Kidney capillary endothelial cell (primary cell): Measurements from ENCODE around the gene PLPPR2.
A peak's percentile ranks its signal among the peaks of the same experiment; 100 is the strongest.
"Not testable (repeated sequence)": the region's sequence is repeated elsewhere in the genome, so short reads cannot be mapped to it uniquely, and the experiment has no call there.

ENCODE experiments used
- DNase-seq: peaks from one replicate; pipeline ENCODE4 v3.0.0-alpha.2; 2018; ENCODE audit warnings: low spot score

The PLPPR2 gene

DNA sequence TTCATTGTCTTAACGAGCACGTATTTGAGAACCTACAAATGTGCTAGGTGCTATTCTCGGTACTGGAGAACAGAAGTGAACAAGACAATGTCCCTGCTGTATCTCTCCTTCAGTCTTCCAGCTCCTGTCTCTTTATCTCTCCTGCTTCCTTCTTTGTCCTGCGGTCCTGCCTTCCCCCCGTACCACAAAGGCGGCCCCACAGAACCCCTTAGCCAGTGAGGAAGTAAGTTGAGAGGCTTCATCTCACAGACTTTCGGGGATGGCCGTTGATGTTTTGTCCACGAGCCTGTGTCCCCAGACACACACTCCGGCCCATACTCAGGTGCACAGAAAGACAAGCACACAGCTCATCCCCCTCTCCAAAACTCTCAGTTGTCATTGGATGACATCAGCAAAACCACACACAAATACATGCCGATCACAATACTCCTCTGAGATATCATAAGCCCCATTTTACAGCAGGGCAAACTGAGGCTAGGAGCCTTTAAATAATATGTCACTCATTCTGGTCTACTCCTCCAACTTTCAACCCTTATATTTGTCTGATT, 18.7 kb downstream of the PLPPR2 start:
- no peak for DNase-seq

GRCh38 chr19:11374433-11375142, 19.4 kb downstream of the PLPPR2 start, which contains the start of gene SWSAP1:
SWSAP1 (plus strand) TSS chr19:11374666; CDS start chr19:11374681, 15 bp downstream.
- peak; percentile 99 for DNase-seq

GRCh38 chr19:11375143-11375948, 20.1 kb downstream of the PLPPR2 start:
- no peak for DNase-seq

DNA sequence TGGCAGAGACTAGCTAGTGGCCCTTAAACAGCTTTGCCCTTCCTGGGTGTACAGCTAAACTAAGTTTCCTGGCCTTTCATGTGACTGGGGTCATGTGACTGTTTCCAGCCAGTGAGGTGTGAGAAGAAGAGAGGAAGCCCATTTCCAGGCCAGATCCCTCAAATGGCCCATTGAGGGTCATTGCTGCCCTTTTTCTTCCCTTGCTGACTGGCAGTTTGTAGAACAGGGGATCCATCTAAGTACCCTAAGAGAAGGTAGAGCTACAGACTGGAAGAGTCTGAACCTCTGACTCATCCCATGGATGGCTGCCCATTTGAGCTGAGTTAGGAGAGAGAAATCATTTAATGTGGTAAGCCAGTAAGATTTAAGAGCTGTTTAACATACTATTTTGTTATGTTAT, 22.0 kb downstream of the PLPPR2 start:
- DNase-seq = peak; percentile 35

- no peak for DNase-seq
These were observed 22.5 kb downstream of the PLPPR2 start for GRCh38 chr19:11377756-11378155.

DNA sequence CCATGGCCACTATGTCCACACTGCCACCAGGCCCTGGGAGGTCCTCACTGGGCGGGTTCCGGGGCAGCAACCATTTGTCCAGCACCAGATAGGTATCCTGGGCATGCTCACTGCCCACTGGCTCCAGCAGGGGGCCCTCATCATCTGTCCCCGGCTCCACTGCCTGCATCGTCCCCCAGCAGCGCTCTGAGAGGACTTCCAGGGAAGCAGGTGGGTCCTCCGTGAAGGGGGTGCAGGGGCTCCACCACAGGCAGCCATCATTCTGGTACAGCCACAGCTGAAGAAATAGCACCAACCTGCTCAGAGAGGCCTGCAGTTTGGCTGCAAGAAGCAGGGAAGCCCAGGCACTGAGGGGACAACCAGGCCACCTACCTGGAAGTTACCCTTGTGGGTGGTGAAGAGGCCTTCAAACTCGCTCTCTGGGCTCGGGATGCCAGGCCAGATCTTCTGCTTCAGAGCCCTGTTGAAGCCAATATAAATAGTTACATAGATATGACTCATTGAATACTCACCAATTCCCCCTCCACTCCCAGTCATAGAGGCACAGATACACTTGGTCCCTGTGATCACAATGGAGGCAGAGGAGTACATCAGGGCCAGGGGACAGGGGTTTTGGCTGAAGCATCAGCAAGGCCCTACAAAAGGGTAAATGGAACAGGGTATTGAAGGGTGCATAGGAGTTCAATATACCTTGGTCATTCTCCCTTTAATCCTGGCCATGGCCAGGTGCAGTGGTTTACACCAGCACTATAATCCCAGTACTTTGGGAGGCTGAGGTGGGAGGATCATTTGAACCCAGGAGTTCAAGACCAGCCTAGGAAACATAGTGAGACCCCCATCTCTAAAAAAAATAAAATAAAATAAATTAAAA, 23.3 kb downstream of the PLPPR2 start:
- DNase-seq = peak; percentile 66

DNA sequence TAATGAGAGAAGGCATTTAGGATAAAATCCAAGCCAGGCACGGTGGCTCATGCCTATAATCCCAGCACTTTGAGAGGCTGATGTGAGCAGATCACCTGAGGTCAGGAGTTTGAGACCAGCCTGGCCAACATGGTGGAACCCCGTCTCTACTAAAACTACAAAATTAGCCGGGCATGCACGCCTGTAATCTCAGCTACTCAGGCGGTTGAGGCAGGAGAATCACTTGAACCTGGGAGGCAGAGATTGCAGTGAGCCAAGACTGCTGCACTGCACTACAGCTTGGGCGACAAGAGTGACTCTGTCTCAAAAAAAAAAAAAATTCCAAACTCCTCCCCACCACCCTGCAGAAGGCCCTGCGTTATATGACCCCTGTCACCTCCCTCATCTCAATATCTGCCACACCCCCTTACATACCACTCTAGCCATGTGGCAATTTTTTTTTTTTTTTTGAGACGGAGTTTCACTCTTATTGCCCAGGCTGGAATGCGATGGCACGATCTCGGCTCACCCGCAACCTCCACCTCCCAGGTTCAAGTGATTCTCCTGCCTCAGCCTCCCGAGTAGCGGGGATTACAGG, 24.1 kb downstream of the PLPPR2 start:
- DNase-seq = not testable (repeated sequence)

DNA sequence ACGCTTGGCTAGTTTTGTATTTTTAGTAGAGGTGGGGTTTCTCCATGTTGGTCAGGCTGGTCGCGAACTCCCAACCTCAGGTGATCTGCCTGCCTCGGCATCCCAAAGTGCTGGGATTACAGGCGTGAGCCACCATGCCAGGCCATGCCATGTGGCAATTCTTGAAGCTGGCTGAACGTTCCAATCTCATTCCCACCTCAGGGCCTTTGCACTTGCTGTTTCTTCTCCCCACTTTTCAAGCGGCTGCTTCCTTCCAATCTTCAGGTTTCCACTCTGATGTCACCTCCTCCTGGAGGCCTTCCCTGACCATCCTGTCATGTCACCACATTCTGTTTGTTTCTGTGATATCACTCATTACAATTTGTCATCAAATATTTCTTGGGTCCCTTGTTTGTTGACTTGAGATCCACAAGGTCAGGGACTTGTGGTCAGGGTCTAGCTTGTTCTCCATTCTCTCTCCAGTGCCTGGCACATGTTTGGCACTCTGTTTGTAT, 24.7 kb downstream of the PLPPR2 start:
- DNase-seq = no peak

DNA sequence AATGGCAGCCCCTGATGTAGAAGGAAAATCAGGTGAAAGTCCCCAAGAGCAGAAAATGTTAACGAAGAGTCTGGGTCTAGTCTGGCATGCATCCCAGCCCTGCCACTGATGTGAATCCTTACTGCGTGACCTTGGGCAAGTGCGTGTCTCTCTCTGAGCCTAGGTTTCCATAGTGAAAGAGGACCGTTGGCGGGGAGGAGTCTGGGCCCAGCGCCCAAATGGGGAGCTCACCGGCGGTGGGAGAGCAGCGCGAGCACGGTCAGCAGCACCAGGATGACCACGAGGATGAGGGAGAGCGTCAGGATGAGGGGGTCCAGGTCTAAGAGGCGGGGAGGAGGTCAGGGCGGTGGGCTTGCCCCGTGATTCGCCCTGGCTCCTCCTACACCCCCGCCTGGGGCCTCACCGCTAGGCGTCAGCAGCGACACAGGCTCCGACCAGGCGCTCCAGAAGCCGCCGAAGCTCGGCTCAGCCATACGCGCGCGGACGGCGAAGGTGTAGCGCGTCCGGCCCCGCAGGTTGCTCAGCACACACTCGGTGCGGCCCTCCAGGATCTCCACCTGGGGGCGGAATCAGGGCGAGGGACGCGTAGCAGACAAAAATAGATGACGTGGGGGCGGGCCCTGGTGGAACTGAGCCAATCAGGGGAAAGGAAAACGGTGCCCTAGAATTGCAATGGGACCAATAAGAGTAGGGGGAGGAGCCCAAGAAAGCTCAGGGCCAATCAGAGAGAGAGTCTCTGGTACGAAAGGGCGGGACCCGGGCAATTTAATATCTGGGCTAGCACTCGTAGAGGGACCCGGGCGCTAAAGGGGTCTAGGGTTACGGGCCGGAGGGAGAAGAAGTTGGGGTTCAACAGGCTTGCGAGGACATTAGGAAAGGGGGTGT, 25.7 kb downstream of the PLPPR2 start:
- peak; percentile 98 for DNase-seq

DNA sequence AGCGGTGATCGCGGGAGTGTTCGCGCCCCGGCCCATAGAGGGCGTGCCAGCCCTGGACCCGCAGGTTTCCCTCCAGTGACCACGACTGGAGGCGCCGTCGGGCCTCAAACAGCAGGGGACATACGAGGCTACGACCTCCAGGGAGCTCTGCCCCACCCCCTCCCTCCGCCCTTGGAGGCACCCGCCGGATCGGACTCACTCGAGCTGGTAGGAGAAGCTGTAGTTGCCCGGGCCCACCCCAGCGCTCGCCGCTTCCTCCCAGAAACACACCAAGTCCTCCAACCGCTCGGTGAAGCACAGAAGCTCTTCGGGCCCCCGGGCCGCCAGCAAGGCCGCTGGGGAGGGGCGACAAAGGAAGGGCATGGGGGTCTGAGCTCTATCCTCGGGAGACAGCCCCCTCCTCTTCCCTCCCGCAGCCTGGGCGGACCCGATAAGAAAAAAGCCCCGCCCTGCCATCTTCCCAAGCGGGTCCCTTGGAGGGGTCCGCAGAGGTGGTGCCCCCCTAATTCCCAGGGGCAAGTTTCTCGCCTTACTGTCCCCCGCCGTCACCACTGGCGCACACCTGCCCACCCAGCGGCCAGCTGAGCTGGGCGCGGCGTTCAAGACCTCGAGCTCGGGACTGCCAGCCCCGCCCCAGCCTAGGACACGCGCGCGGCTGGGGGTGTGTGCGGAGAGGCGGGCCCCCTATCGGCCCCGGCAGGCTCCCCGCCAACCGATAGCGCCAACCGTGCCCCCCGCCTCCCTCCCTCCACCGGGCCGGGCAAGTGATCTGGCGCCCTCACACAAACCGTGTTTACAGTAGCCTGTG, 27.9 kb downstream of the PLPPR2 start:
- peak; percentile 36 for DNase-seq

DNA sequence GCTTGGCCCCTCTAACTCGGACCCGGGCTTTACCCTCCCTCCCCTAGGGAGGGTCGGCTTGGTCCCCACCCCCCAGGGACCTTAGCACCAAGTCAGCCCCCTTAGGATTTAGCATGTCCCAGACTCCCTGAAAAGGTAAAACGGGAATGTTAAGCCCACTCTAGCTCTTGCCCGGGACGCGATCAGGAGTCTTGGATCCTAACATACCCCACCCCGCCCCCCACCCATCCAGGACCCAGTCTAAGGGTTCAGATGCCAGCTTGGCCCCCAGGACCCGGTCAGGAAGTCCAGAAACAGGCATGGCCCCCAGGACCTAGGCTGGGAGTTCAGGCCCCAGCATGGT, 28.4 kb downstream of the PLPPR2 start:
- no peak for DNase-seq

GRCh38 chr19:11384778-11385129, 29.5 kb downstream of the PLPPR2 start:
- no peak for DNase-seq

DNA sequence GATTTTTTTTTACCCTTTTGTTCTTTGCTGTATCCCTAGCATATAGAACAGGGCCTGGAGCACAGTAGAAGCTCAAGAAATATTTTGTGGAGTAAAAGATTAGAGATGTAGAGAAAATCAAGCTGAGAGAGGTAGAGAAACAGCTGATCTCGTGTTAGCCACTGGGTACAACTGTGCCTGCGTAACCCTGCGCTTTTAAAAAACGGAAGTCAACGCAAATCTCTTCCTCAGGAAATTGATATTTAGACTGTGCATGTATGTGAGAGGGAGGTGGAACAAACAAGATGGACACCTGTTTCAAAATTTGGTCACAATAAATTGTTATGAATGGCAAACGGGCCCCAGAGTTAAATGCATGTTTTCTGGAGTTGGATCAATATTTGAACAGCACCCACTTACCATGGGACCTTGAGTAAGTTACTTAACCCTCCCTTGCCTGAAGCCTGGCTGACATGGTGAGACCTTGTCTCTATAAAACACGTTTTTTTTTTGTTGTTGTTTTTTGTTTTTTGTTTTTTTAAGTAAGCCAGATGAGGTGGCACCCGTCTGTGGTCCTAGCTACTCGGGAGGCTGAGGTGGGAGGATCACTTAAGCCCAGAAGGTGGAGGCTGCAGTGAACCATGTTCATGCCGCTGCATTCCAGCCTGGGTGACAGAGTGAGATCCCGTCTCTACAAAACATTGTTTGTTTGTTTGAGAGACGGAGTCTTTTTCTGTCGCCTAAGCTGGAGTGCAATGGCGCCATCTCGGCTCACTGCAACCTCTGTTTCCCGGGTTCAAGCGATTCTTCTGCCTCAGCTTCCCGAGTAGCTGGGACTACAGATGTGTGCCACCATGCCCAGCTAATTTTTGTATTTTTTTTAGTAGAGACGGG, 32.2 kb downstream of the PLPPR2 start:
- no peak for DNase-seq

DNA sequence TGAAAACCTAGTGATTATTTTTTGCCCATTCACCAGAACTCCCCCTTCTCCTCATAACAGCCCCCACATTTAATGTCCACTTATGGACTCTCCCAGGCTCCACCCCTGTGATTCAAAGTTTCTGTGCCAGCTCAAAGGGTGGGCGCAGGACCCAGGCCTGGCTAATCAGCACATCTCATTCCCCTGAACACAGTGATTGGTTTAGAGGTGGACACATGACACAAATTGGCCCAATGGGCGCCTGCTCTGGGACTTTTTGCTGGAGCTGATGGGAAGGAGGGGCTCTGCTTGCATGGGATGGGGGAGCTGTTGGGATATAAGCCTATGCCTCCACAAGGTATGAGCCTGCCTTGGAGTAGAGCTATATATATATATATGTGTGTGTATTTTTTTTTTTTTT, 35.1 kb downstream of the PLPPR2 start:
- no peak for DNase-seq

DNA sequence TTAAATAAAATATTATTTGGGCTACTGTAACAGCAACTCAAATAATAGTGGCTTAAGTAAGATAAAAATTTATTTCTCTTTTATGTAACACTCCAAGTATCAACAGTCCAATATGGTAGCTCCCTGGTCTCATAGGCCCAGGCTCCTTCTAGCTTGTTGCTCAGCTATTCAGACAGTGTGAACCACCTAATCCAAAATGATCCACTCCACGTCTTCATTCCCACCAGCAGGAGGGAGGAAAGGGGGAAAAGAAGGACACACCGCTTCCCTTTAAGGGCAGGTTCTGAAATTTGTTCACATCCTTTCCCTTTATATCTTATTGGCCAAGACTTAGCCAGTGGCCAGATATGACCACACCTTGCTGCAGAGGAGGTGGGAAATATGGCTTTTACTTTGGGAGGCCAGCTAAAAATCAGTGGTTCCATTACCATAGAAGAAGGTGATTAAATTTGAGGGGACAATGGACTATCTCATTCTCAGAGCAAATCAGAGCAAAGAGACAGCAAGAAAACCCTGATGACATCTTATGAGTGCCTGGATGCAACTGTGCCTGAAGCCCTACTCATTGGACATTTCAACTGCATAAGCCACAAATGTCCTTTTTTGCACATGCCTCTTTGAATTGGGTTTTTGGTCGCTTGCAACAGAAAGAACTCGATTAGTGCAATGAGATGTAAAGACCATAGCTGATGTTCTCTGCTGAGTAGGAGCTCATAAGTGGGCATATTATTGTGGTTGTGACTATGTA, 35.9 kb downstream of the PLPPR2 start:
- no peak for DNase-seq

GRCh38 chr19:11397089-11397610, 41.9 kb downstream of the PLPPR2 start:
- no peak for DNase-seq

DNA sequence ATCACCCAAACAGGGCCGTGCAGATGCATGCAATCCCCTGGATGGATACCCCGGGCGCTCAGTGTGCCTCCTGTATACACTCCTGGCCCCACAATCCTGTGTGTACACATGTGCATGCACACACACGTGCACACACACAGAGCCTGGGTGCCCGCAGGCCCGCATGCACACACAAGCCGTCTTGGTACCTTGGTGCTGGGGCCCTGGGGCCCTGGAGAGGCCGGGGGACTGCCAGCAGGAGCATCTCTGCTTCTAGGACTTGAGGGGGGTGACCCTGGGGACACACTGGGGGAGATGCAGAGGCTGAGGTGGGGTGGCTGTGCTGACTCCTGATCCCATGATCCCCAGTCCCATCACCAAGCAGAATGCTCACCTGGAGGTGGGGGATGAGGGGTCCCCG, 44.4 kb downstream of the PLPPR2 start:
- no peak for DNase-seq

DNA sequence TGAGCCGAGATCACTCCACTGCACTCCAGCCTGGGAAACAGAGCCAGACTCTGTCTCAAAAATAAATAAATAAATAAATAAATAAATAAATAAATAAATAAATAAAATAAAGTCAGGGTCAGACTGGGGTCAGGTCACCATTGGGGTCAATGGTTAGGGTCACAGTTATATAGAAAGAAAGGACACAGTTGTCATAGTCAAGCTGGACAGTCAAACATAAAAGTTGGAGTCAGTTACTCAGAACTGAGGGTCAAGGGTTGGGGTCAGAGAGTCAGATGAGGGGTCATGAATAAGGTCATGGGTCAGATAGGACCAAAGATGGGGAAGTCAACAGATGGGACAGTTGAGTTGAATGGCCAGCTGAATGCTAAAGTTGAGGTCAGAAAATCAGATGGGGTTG, 45.6 kb downstream of the PLPPR2 start:
- DNase-seq = no peak
